Parathyroid adenoma (tissue), 2 donors: ENCODE measurements around the gene LRAT.

Experiments
- H2AFZ ChIP-seq: fragments of 300-600 bp; sonication (generic); one replicate; pipeline ENCODE4 v1.7.0; 2017; ENCODE audit warnings: antibody characterized with exemption, mild to moderate bottlenecking
- H3K27ac ChIP-seq: fragments of 300-600 bp; sonication (generic); one replicate; pipeline ENCODE4 v1.7.0; 2017
- H3K27me3 ChIP-seq: fragments of 300-600 bp; sonication (generic); one replicate; pipeline ENCODE4 v1.7.0; 2017; ENCODE audit warnings: low read length; ENCODE audit not compliant: control insufficient read depth, insufficient read depth
- H3K36me3 ChIP-seq: fragments of 300-600 bp; sonication (generic); one replicate; pipeline ENCODE4 v1.7.0; 2017; ENCODE audit warnings: low read length; ENCODE audit not compliant: control insufficient read depth, insufficient read depth
- H3K4me1 ChIP-seq: fragments of 300-600 bp; sonication (generic); one replicate; pipeline ENCODE4 v1.7.0; 2017; ENCODE audit warnings: control low read depth
- H3K4me2 ChIP-seq: fragments of 300-600 bp; sonication (generic); one replicate; pipeline ENCODE4 v1.7.0; 2017; ENCODE audit warnings: low read length
- H3K4me3 ChIP-seq: fragments of 300-600 bp; sonication (generic); one replicate; pipeline ENCODE4 v1.7.0; 2017; ENCODE audit warnings: low read depth, low read length
- H3K79me2 ChIP-seq: fragments of 300-600 bp; sonication (generic); one replicate; pipeline ENCODE4 v1.7.0; 2017; ENCODE audit warnings: control low read depth
- H3K9ac ChIP-seq: fragments of 300-600 bp; sonication (generic); one replicate; pipeline ENCODE4 v1.7.0; 2017; ENCODE audit warnings: mild to moderate bottlenecking
- H3K9me3 ChIP-seq: fragments of 300-600 bp; sonication (generic); one replicate; pipeline ENCODE4 v1.7.0; 2017; ENCODE audit warnings: low read length; ENCODE audit not compliant: control insufficient read depth
- CTCF ChIP-seq: fragments of 300-600 bp; sonication (generic); IDR thresholded peaks from one replicate; pipeline ENCODE4 v1.7.0; 2017; ENCODE audit warnings: antibody characterized with exemption, mild to moderate bottlenecking
- donor health status: primary hyperparathyroidism.

Gene LRAT

GRCh38 chr4:154743683-154744340 lies at the start of gene LRAT:
TSS of gene LRAT (plus strand) at chr4:154744000. CDS start at chr4:154744327, 327 bp downstream.
- Histone ChIP-seq H3K4me1 (no peaks in the 10 kb centered on the region), H3K27ac (no peak within 1 kb of the TSS), H3K9ac (no peak within 1 kb of the TSS), H3K27me3 (no peaks in the 10 kb centered on the region), H3K4me3 (peak within 1 kb of the TSS; percentile 71), H3K36me3 (no peaks in the 10 kb centered on the region), H3K79me2 (no peaks in the 10 kb centered on the region), H3K4me2 (peak within 1 kb of the TSS; percentile 92), H2AFZ (peak within 1 kb of the TSS; percentile 58), H3K9me3 (no peaks in the 10 kb centered on the region)
- no peak for TF ChIP-seq CTCF

- TF ChIP-seq CTCF, result no peak
- no peaks in the 10 kb centered on the region for H3K36me3 ChIP-seq
Observed at GRCh38 chr4:154707877-154708276, 35.9 kb upstream of the LRAT start.

GRCh38 chr4:154709550-154709949 lies 34.2 kb upstream of the LRAT start:
- no peak overlapping the region for H2AFZ ChIP-seq
- no peaks in the 10 kb centered on the region for H3K9me3 ChIP-seq
- no peaks in the 10 kb centered on the region for H3K27me3 ChIP-seq
- no peak for TF ChIP-seq CTCF
- no peak overlapping the region for H3K27ac ChIP-seq
- no peak overlapping the region for H3K4me2 ChIP-seq
- H3K36me3 ChIP-seq, result no peaks in the 10 kb centered on the region
- no peaks in the 10 kb centered on the region for H3K79me2 ChIP-seq
- H3K4me3 ChIP-seq, result no peak overlapping the region
- no peaks in the 10 kb centered on the region for H3K4me1 ChIP-seq
- H3K9ac ChIP-seq, result no peak overlapping the region

More at GRCh38 chr4:154707877-154708276, 35.9 kb upstream of the LRAT start:
- H3K9me3 ChIP-seq, result no peaks in the 10 kb centered on the region
- no peak overlapping the region for H3K4me2 ChIP-seq
- no peaks in the 10 kb centered on the region for H3K4me1 ChIP-seq
- no peak overlapping the region for H3K9ac ChIP-seq
- no peaks in the 10 kb centered on the region for H3K27me3 ChIP-seq
- no peak overlapping the region for H3K4me3 ChIP-seq
- no peak overlapping the region for H2AFZ ChIP-seq
- H3K79me2 ChIP-seq, result no peaks in the 10 kb centered on the region
- no peak overlapping the region for H3K27ac ChIP-seq

GRCh38 chr4:154711522-154711921 lies 32.3 kb upstream of the LRAT start:
- TF ChIP-seq CTCF, result no peak
- H3K36me3 ChIP-seq, result no peaks in the 10 kb centered on the region
- no peaks in the 10 kb centered on the region for H3K9me3 ChIP-seq
- no peaks in the 10 kb centered on the region for H3K27me3 ChIP-seq
- no peak overlapping the region for H2AFZ ChIP-seq
- no peak overlapping the region for H3K4me2 ChIP-seq
- no peak overlapping the region for H3K9ac ChIP-seq
- H3K27ac ChIP-seq, result no peak overlapping the region
- H3K4me3 ChIP-seq, result no peak overlapping the region
- H3K4me1 ChIP-seq, result no peaks in the 10 kb centered on the region
- H3K79me2 ChIP-seq, result no peaks in the 10 kb centered on the region
